Measurements from ENCODE around the gene EEFSEC. TPM values are rescaled to one million over a fixed set of nuclear protein-coding genes. Genes with fewer than 3 reads are reported as not detected.

EEFSEC gene
- total RNA-seq, 1 donor from 2014 or later: 18.7 TPM

DNA sequence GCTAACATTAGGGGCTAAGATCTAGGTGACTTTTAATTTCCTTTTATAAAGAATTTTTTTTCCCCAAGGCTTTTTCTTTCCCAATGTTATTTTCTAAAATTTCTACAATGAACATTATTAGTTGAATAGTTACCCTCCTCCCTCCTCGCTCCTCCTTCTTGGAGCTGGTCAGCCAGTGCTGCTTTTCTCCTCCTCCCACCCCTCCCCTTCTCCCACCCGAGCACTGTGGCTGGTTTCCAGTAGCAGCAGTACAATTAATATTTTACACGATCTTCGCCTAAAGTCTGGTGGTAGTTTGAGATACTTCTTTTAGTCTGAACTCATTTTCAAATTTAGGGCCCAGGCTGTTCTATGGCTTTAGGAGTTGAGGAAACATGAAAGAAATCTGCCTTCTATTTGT, 41.6 kb downstream of the EEFSEC start:
- H3K4me1 Mint-ChIP-seq (ENCODE audit: low read depth): no peaks in the 10 kb centered on the region
- DNase-seq (ENCODE audit: low spot score): no peak
- H3K4me3 Mint-ChIP-seq: no peak overlapping the region
- H3K27ac Mint-ChIP-seq: no peak overlapping the region
- H3K9me3 Mint-ChIP-seq: no peaks in the 10 kb centered on the region
- intact Hi-C loops (cut with micrococcal nuclease): no loop called here
- H3K27me3 Mint-ChIP-seq (ENCODE audit: insufficient read depth): no peaks in the 10 kb centered on the region
- H3K36me3 Mint-ChIP-seq (ENCODE audit: low read depth): no peaks in the 10 kb centered on the region

DNA sequence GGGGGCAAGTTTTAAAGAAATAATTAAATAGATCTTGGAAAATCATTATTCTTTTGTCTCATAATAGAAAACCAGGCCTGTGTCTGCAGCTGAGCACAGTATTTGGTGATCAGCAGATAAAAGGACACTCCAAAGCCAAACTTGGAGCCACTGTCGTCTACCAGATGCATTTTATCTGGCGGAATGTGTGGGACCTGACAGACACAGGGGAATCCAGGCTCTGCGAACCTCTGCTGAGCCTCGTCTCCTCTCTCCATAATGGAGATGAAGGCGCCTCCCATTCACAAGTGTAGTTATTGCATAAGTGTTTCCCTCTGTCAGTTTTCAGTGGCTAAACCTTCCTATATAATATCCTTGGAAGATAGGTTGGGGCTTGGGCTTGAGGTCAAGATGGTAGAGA, 42.1 kb downstream of the EEFSEC start:
- H3K36me3 Mint-ChIP-seq (ENCODE audit: low read depth): no peaks in the 10 kb centered on the region
- intact Hi-C loops (cut with micrococcal nuclease): no loop called here
- H3K9me3 Mint-ChIP-seq: no peaks in the 10 kb centered on the region
- H3K27me3 Mint-ChIP-seq (ENCODE audit: insufficient read depth): no peaks in the 10 kb centered on the region
- no peak overlapping the region for H3K4me3 Mint-ChIP-seq
- H3K27ac Mint-ChIP-seq: no peak overlapping the region
- DNase-seq (ENCODE audit: low spot score): no peak
- H3K4me1 Mint-ChIP-seq (ENCODE audit: low read depth): no peaks in the 10 kb centered on the region

DNA sequence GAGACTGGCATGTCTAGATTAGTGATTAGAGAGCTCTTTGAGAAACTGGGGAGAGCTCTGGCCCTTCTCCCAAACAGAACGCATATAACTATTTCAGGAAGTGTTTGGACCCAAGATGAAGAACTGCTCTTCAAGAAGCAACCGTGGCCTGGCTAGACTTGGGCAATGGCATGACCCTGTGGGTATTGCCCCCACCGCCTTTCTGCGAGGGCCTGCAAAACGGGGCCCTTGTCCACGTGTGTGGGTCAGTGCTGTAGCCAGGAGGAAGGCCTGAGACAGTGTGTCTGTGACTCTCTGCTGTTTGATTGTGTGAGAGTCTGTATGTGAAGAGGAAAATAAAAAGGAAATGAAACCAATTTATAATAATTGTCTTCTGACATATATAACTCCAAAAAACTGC, 42.5 kb downstream of the EEFSEC start:
- intact Hi-C loops (cut with micrococcal nuclease): no loop called here
- Mint-ChIP-seq H3K4me3 (no peak overlapping the region), H3K27ac (no peak overlapping the region), H3K36me3 (ENCODE audit: low read depth) (no peaks in the 10 kb centered on the region), H3K9me3 (no peaks in the 10 kb centered on the region), H3K4me1 (ENCODE audit: low read depth) (no peaks in the 10 kb centered on the region), H3K27me3 (ENCODE audit: insufficient read depth) (no peaks in the 10 kb centered on the region)
- no peak for DNase-seq (ENCODE audit: low spot score)

DNA sequence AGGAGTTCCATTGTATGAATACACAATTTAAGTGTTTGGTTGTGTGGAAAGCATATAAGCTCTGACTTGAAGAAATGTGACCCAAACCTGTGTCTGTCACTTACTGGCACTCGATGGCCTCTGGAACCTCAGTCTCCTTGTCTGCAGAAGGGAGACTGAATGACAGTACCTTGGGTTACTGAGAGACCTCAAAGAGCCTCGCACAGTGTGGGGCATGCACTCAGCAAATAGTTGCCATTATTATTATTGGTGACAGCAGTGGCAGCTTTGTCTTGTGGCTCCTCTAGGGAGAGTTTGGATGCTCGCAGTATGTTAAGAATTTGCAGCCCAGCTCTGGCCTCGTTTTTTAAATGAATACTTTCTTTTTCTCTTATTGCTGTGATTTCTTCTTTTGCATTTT, 43.4 kb downstream of the EEFSEC start:
- H3K9me3 Mint-ChIP-seq: no peaks in the 10 kb centered on the region
- DNase-seq (ENCODE audit: low spot score): no peak
- H3K36me3 Mint-ChIP-seq (ENCODE audit: low read depth): no peaks in the 10 kb centered on the region
- no peak overlapping the region for H3K4me3 Mint-ChIP-seq
- intact Hi-C loops (cut with micrococcal nuclease): no loop called here
- H3K4me1 Mint-ChIP-seq (ENCODE audit: low read depth): no peaks in the 10 kb centered on the region
- H3K27me3 Mint-ChIP-seq (ENCODE audit: insufficient read depth): no peaks in the 10 kb centered on the region
- no peak overlapping the region for H3K27ac Mint-ChIP-seq

DNA sequence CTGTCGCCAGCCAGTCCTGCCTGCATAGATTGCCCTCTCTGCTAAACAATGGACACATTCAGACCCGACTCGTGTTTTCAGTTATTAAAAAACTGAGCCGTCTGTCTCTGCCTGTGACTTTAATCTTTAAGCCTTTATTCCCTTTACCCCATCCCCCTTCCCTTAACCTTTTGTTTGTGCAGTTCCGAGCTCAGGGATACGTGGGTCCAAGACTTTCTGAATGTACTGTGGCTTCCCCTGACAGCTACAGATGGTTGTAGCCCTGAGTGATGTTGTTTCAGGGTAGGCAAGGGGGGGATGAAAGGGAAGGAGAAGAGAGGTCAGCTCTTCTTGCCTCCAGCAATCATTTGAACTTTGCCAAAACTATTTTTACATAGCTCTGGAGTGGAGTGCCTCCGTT, 44.6 kb downstream of the EEFSEC start:
- Mint-ChIP-seq H3K27me3 (ENCODE audit: insufficient read depth) (no peaks in the 10 kb centered on the region), H3K36me3 (ENCODE audit: low read depth) (no peaks in the 10 kb centered on the region), H3K9me3 (no peaks in the 10 kb centered on the region), H3K4me3 (no peak overlapping the region), H3K4me1 (ENCODE audit: low read depth) (no peaks in the 10 kb centered on the region), H3K27ac (no peak overlapping the region)
- intact Hi-C loops (cut with micrococcal nuclease): no loop called here
- no peak for DNase-seq (ENCODE audit: low spot score)

DNA sequence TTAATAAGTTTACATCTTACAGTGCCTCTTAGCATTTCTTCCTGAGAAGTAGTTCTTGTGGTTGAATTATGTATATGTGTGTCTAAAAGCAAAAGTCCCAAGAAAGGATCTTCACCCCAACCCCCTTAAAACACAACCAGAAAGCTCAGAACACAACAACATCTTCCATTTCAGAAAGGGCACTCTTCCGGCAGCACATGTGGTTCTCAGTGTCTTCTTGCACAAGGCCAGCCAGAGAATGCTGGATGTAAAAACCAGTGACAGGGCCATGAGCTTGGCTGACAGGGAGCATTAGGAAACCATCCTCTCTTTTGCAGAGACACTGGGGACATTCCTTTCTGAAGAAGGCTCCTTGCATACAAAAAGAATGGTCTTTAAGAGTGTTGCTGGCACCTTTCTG, 45.0 kb downstream of the EEFSEC start:
- no peaks in the 10 kb centered on the region for H3K4me1 Mint-ChIP-seq (ENCODE audit: low read depth)
- H3K9me3 Mint-ChIP-seq: no peaks in the 10 kb centered on the region
- H3K27ac Mint-ChIP-seq: no peak overlapping the region
- intact Hi-C loops (cut with micrococcal nuclease): no loop called here
- no peak for DNase-seq (ENCODE audit: low spot score)
- no peaks in the 10 kb centered on the region for H3K27me3 Mint-ChIP-seq (ENCODE audit: insufficient read depth)
- no peaks in the 10 kb centered on the region for H3K36me3 Mint-ChIP-seq (ENCODE audit: low read depth)
- no peak overlapping the region for H3K4me3 Mint-ChIP-seq

DNA sequence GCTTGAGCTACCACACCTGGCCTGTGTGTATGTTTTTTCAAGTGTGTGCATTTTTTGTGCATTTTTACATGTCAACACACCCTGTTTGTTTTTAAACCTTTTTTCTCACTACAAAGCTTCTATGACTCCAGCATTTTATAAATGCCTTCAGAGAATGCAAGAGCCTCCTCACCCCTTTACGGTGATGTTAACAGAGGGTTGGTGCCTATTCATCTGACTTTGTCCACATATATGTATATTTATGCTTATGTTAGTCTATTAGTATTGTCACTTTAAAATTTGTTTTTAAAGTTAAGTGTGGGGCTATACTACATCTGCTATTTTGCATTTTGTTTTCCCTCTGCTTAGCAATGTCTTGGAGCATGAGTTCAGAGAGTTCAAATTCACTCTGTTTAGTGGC, 45.8 kb downstream of the EEFSEC start:
- DNase-seq (ENCODE audit: low spot score): no peak
- Mint-ChIP-seq H3K27me3 (ENCODE audit: insufficient read depth) (no peaks in the 10 kb centered on the region), H3K4me3 (no peak overlapping the region), H3K36me3 (ENCODE audit: low read depth) (no peaks in the 10 kb centered on the region), H3K4me1 (ENCODE audit: low read depth) (no peaks in the 10 kb centered on the region), H3K9me3 (no peaks in the 10 kb centered on the region), H3K27ac (no peak overlapping the region)
- intact Hi-C loops (cut with micrococcal nuclease): no loop called here

DNA sequence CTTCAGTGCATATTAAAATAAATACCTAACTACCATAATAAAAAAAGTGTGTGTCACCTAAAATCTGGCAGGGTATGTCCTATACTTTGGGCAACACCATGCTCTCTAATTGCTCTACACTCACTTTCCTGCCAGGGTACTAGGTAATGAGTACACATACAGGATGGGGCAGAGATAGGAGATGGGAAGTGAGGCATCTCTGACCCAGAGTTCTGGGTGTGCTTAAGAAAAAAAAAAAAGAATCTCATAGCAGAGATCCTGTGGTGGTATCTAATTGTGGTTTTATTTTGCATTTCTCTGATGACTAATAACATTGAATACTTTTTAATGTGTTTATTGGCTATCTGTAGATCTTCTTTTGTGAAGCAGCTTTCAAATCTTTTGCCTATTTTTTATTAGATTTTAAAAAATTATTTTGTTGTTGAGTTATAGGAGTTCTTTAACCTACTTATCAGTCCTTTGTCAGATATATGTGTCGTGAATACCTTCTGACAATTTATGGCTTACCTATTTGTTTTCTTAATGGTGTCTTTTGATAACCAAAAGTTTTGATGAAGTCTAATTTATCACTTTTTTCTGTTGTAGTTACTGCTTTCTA, 48.0 kb downstream of the EEFSEC start:
- Mint-ChIP-seq H3K4me3 (no peak overlapping the region), H3K27ac (no peak overlapping the region), H3K4me1 (ENCODE audit: low read depth) (no peaks in the 10 kb centered on the region), H3K9me3 (no peaks in the 10 kb centered on the region), H3K36me3 (ENCODE audit: low read depth) (no peaks in the 10 kb centered on the region), H3K27me3 (ENCODE audit: insufficient read depth) (no peaks in the 10 kb centered on the region)
- intact Hi-C loops (cut with micrococcal nuclease): no loop called here
- DNase-seq (ENCODE audit: low spot score): no peak

DNA sequence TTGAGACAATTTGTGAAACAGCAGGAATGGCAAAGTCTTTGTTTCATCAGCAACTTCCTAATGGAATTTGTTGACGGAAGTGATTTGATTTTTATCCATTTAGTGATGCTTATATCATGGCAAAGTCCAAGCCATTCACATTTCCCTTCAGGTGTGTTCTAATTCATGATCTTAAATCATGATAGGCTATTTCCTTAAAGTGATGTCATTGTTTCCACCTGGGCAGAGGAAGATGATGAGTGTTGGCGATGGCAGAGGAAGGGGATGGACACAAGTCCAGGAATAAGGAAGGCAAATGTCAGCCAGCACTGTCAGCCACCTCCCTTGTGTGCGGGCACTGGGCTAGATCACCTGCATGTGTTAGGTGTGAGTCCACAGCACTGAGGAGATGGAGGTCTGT, 49.9 kb downstream of the EEFSEC start:
- intact Hi-C loops (cut with micrococcal nuclease): no loop called here
- Mint-ChIP-seq H3K27me3 (ENCODE audit: insufficient read depth) (no peaks in the 10 kb centered on the region), H3K9me3 (no peaks in the 10 kb centered on the region), H3K36me3 (ENCODE audit: low read depth) (no peaks in the 10 kb centered on the region), H3K4me1 (ENCODE audit: low read depth) (no peaks in the 10 kb centered on the region), H3K27ac (no peak overlapping the region), H3K4me3 (no peak overlapping the region)
- no peak for DNase-seq (ENCODE audit: low spot score)

DNA sequence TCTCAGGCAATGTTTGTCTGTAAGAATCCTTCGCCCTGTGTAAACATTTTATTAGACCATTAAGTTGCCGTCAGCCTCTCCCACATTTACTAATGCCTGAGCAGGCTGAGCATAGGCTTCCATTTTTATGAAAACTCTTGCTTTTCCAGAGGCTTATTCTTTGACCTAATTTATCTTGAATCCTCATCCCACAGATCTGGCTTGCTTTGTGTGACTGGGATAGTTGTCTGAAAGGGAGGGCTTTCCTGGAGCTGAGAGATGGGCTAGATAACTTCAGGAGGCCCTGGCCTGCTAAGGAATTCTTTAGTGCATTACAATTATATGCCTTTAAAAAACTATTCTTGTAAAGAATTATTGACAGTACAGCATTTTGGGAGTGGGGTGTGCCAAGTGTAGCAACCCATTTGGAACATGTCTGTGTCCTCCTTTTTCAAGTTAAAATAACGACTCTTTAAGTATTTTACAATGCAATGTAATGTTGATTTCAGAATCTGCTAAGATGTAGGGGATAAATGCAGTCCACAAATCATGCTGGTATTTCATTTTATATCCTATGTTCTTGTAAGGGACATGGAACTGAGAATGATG, 52.4 kb downstream of the EEFSEC start:
- Mint-ChIP-seq H3K4me1 (ENCODE audit: low read depth) (no peaks in the 10 kb centered on the region), H3K36me3 (ENCODE audit: low read depth) (no peaks in the 10 kb centered on the region), H3K4me3 (no peak overlapping the region), H3K27me3 (ENCODE audit: insufficient read depth) (no peaks in the 10 kb centered on the region), H3K9me3 (no peaks in the 10 kb centered on the region), H3K27ac (no peak overlapping the region)
- intact Hi-C loops (cut with micrococcal nuclease): no loop called here
- no peak for DNase-seq (ENCODE audit: low spot score)

DNA sequence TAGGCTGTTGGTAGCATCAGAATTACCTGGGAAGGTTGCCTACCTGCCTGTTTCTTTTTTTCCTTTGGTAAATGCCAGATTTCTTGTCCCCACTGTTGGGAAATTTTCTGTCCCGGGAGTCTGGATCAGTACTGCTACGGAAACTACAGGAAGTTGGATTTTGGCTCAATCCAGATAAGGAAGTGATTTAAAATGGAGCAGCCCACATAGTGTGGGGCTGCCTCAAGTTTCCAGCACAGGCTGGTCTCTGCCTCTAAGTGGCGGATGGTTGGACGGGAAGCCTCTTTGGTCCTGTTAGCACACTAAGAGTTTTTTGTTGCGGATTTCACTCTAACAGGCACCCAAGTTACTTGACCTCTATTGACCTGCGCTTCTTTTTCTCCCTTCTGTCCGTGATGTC, 54.7 kb downstream of the EEFSEC start:
- intact Hi-C loops (cut with micrococcal nuclease): no loop called here
- no peaks in the 10 kb centered on the region for H3K4me1 Mint-ChIP-seq (ENCODE audit: low read depth)
- no peak overlapping the region for H3K27ac Mint-ChIP-seq
- H3K4me3 Mint-ChIP-seq: no peak overlapping the region
- no peaks in the 10 kb centered on the region for H3K36me3 Mint-ChIP-seq (ENCODE audit: low read depth)
- DNase-seq (ENCODE audit: low spot score): no peak
- H3K9me3 Mint-ChIP-seq: no peaks in the 10 kb centered on the region
- no peaks in the 10 kb centered on the region for H3K27me3 Mint-ChIP-seq (ENCODE audit: insufficient read depth)

DNA sequence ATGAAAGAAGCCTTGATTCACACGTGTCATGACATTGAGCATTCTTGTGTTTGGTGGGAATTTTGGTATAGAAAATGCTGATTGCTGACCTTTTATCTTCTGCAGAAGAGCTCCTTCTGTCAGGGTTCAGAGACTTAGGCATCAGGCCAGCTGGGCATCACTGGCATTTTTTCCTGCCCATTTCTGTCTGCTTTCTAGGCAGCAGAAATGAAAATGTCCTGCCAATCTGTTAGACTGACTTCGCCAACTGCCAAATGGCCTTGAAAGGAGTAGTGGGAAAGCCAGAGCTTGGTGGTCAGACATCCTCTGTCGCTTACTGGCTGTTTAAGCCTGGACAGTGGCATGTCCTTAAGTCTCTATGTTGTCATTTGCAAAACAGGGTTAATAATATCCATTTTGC, 57.4 kb downstream of the EEFSEC start:
- H3K9me3 Mint-ChIP-seq: no peaks in the 10 kb centered on the region
- intact Hi-C loops (cut with micrococcal nuclease): no loop called here
- no peaks in the 10 kb centered on the region for H3K36me3 Mint-ChIP-seq (ENCODE audit: low read depth)
- no peaks in the 10 kb centered on the region for H3K27me3 Mint-ChIP-seq (ENCODE audit: insufficient read depth)
- DNase-seq (ENCODE audit: low spot score): no peak
- H3K4me3 Mint-ChIP-seq: no peak overlapping the region
- no peak overlapping the region for H3K27ac Mint-ChIP-seq
- no peaks in the 10 kb centered on the region for H3K4me1 Mint-ChIP-seq (ENCODE audit: low read depth)

DNA sequence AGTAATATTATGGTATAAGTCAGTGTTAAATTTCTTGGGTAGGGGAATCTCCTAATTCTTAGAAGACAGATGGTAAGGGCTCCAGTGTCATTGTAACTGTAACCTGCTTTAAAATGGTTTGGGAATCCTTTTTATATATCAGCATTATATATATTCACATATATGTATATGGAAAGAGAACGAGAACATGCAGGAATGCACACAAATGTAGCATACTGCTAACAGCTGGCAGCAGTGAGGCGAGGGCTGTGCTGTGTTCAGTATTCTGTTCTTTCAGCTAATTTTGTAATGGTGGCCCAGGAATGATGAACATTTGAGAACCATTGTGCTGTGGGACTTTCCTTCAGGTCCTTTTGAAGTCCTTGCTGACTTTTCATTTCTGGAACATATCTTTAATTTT, 60.8 kb downstream of the EEFSEC start:
- Mint-ChIP-seq H3K27me3 (ENCODE audit: insufficient read depth) (no peaks in the 10 kb centered on the region), H3K27ac (no peak overlapping the region), H3K4me1 (ENCODE audit: low read depth) (peaks cover 7% of the 10 kb centered on the region), H3K36me3 (ENCODE audit: low read depth) (no peaks in the 10 kb centered on the region), H3K4me3 (no peak overlapping the region), H3K9me3 (no peaks in the 10 kb centered on the region)
- DNase-seq (ENCODE audit: low spot score): no peak
- intact Hi-C loops (cut with micrococcal nuclease): no loop called here

DNA sequence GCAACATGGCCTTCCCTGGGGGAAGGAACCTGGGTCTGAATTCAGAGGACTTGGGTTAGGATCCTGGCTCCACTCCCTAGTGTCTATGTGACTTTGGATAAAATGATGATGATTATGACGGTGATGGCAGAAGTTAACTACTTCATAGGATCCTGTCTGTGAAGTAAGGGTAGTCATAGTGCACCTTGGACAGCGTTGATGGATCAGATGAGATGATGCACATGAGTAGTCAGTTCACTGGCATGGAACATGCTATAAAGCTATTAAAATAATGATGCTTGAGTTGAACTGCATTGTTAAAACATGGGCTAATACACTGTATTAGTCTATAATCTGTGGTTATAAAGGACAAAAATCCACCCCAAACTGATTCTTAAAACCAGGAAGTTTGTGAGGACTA, 62.0 kb downstream of the EEFSEC start:
- Mint-ChIP-seq H3K27me3 (ENCODE audit: insufficient read depth) (no peaks in the 10 kb centered on the region), H3K4me1 (ENCODE audit: low read depth) (peaks cover 7% of the 10 kb centered on the region), H3K27ac (no peak overlapping the region), H3K4me3 (no peak overlapping the region), H3K36me3 (ENCODE audit: low read depth) (peaks cover 4% of the 10 kb centered on the region), H3K9me3 (no peaks in the 10 kb centered on the region)
- DNase-seq (ENCODE audit: low spot score): no peak
- intact Hi-C loops (cut with micrococcal nuclease): no loop called here

Data from activated T-helper 1 cell treated with anti-CD3 and anti-CD28 coated beads, Interleukin-12 subunit alpha, Interleukin-12 subunit beta, Interleukin-2, Interleukin-4 antibody, amounts not matched to agents 30 ng/mL and 10 ng/mL and 1 ng/mL, durations not matched to agents 14 hours and 24 hours and 36 hours (primary cell).